Colonic mucosa (tissue), 4 donors: ENCODE results near the gene ADAMTS19. TPM values are rescaled to one million over a fixed set of nuclear protein-coding genes. Genes with fewer than 3 reads are reported as not detected.
"Not testable (repeated sequence)": the region's sequence is repeated elsewhere in the genome, so short reads cannot be mapped to it uniquely, and the experiment has no call there.

Experiments used
- DNase-seq: peaks from one replicate; pipeline ENCODE4 v3.0.0-alpha.2; 2020
- H3K27ac ChIP-seq: fragments of 200-600 bp; one replicate; pipeline ENCODE4 v1.8.0; 2021
- H3K27me3 ChIP-seq: fragments of 200-600 bp; one replicate; pipeline ENCODE4 v1.8.0; 2021
- H3K36me3 ChIP-seq: fragments of 200-600 bp; one replicate; pipeline ENCODE4 v1.8.0; 2021
- H3K4me1 ChIP-seq: fragments of 200-600 bp; one replicate; pipeline ENCODE4 v1.8.0; 2021; ENCODE audit warnings: mild to moderate bottlenecking
- H3K4me3 ChIP-seq: fragments of 200-600 bp; one replicate; pipeline ENCODE4 v1.8.0; 2021
- H3K9ac ChIP-seq, 2 donors: one replicate each; pipeline ENCODE4 v1.7.0; 2013; ENCODE audit warnings: control low read depth in 2 of 2, low read depth in 2 of 2, low read length in 2 of 2
- H3K9me3 ChIP-seq: fragments of 200-600 bp; one replicate; pipeline ENCODE4 v1.8.0; 2021
- CTCF ChIP-seq: fragments of 200-600 bp; IDR thresholded peaks from one replicate; pipeline ENCODE4 v1.8.0; 2022; ENCODE audit warnings: antibody characterized with exemption, mild to moderate bottlenecking
- intact Hi-C: fragments of 100-400 bp; cut with DNase I; formaldehyde crosslinking; loops from one replicate; pipeline ENCODE4 v1.14.1; 2022
- total RNA-seq, 2 donors: library from RNA; stranded (reverse); fragmentation: NEBNext Ultra II Directional in 1 of 2; extraction: Animal tissue kit (Norgen Biotek cat#: 25700) in 1 of 2; gene quantifications; one replicate each; pipeline ENCODE4 v1.2.1, GENCODE V29; 2021
- donor health status: healthy.
- donor health status: DM: no; HTN: no; CAD: no.
- donor health status: DM: no; HTN: no; CAD: no.

The ADAMTS19 gene
- total RNA-seq, 2 donors from 2014 or later, result 0.80 to 1.1 TPM

- no peak overlapping the region for H3K4me3 ChIP-seq
- H3K9me3 ChIP-seq, result no peaks in the 10 kb centered on the region
- H3K27me3 ChIP-seq, result no peaks in the 10 kb centered on the region
- intact Hi-C loops, result no loop called here
- no peak overlapping the region for H3K9ac ChIP-seq
- no peaks in the 10 kb centered on the region for H3K4me1 ChIP-seq
- no peak for DNase-seq
- no peaks in the 10 kb centered on the region for H3K36me3 ChIP-seq
- no peak overlapping the region for H3K27ac ChIP-seq
- TF ChIP-seq CTCF, result no peak
These were observed 171.9 kb downstream of the ADAMTS19 start for GRCh38 chr5:129631961-129632360.

- intact Hi-C loops, H3K9me3 ChIP-seq, H3K4me1 ChIP-seq: not testable (repeated sequence)
These were observed 177.4 kb downstream of the ADAMTS19 start for GRCh38 chr5:129637501-129637900.

GRCh38 chr5:129639331-129639730, 179.2 kb downstream of the ADAMTS19 start:
- intact Hi-C loops, result no loop called here
- H3K36me3 ChIP-seq, result no peaks in the 10 kb centered on the region
- no peaks in the 10 kb centered on the region for H3K27me3 ChIP-seq
- no peaks in the 10 kb centered on the region for H3K4me1 ChIP-seq
- DNase-seq, result no peak
- no peaks in the 10 kb centered on the region for H3K9me3 ChIP-seq
- H3K27ac ChIP-seq, result no peak overlapping the region
- no peak overlapping the region for H3K9ac ChIP-seq
- TF ChIP-seq CTCF, result no peak
- no peak overlapping the region for H3K4me3 ChIP-seq

More at GRCh38 chr5:129637501-129637900, 177.4 kb downstream of the ADAMTS19 start:
- not testable (repeated sequence) for DNase-seq, H3K36me3 ChIP-seq, H3K9ac ChIP-seq, H3K4me3 ChIP-seq, H3K27me3 ChIP-seq, H3K27ac ChIP-seq

- Histone ChIP-seq H3K27ac (no peak overlapping the region), H3K4me3 (no peak overlapping the region), H3K4me1 (no peaks in the 10 kb centered on the region), H3K27me3 (no peaks in the 10 kb centered on the region), H3K9me3 (no peaks in the 10 kb centered on the region), H3K9ac (no peak overlapping the region), H3K36me3 (no peaks in the 10 kb centered on the region)
- no peak for DNase-seq
- no peak for TF ChIP-seq CTCF
- intact Hi-C loops, result no loop called here
These were observed 192.4 kb downstream of the ADAMTS19 start for GRCh38 chr5:129652349-129653056.

- Histone ChIP-seq H3K4me3 (no peak overlapping the region), H3K27me3 (no peaks in the 10 kb centered on the region), H3K9me3 (no peaks in the 10 kb centered on the region), H3K27ac (no peak overlapping the region), H3K4me1 (no peaks in the 10 kb centered on the region), H3K9ac (no peak overlapping the region), H3K36me3 (no peaks in the 10 kb centered on the region)
- intact Hi-C loops, result no loop called here
- no peak for DNase-seq
- TF ChIP-seq CTCF, result no peak
These were observed 192.9 kb downstream of the ADAMTS19 start for GRCh38 chr5:129653057-129653375.

GRCh38 chr5:129653442-129653841, 193.3 kb downstream of the ADAMTS19 start:
- H3K4me3 ChIP-seq, result no peak overlapping the region
- H3K27ac ChIP-seq, result no peak overlapping the region
- intact Hi-C loops, result no loop called here
- DNase-seq, result no peak
- H3K36me3 ChIP-seq, result no peaks in the 10 kb centered on the region
- no peak for TF ChIP-seq CTCF
- no peaks in the 10 kb centered on the region for H3K27me3 ChIP-seq
- H3K9me3 ChIP-seq, result no peaks in the 10 kb centered on the region
- no peaks in the 10 kb centered on the region for H3K4me1 ChIP-seq
- H3K9ac ChIP-seq, result no peak overlapping the region
